Measurements from ENCODE around the gene SORCS2. TPM values are rescaled to one million over a fixed set of nuclear protein-coding genes. Genes with fewer than 3 reads are reported as not detected.
A peak's percentile ranks its signal among the peaks of the same experiment; 100 is the strongest.

The SORCS2 gene
- total RNA-seq, 2 donors from 2014 or later, result not detected

- Mint-ChIP-seq H3K36me3 (ENCODE audit: low read depth) (peaks cover 2% of the 10 kb centered on the region), H3K27me3 (peaks cover 5% of the 10 kb centered on the region), H3K27ac (peak overlapping the region; percentile 87), H3K4me3 (peak overlapping the region; percentile 80), H3K4me1 (peaks cover 32% of the 10 kb centered on the region)
- DNase-seq (peak in 1 of 3 donors; percentile 20), ATAC-seq (peak; percentile 75)
- no peaks in the 10 kb centered on the region for H3K9me3 ChIP-seq (ENCODE audit: control insufficient read depth, low read length, poor library complexity, severe bottlenecking)
Measured at GRCh38 chr4:7649741-7650531, 457.6 kb downstream of the SORCS2 start.

GRCh38 chr4:7650606-7651385 is 458.5 kb downstream of the SORCS2 start:
- Mint-ChIP-seq H3K36me3 (ENCODE audit: low read depth) (peaks cover 4% of the 10 kb centered on the region), H3K27me3 (peaks cover 10% of the 10 kb centered on the region), H3K4me1 (peaks cover 32% of the 10 kb centered on the region), H3K4me3 (peak overlapping the region; percentile 36), H3K27ac (peak overlapping the region; percentile 87)
- no peaks in the 10 kb centered on the region for H3K9me3 ChIP-seq (ENCODE audit: control insufficient read depth, low read length, poor library complexity, severe bottlenecking)
- DNase-seq, result no peak
- no peak for ATAC-seq

- no peak for DNase-seq
- Mint-ChIP-seq H3K4me1 (peaks cover 30% of the 10 kb centered on the region), H3K36me3 (ENCODE audit: low read depth) (peaks cover 4% of the 10 kb centered on the region), H3K27me3 (peaks cover 10% of the 10 kb centered on the region), H3K27ac (no peak overlapping the region), H3K4me3 (no peak overlapping the region)
- ATAC-seq, result no peak
- H3K9me3 ChIP-seq (ENCODE audit: control insufficient read depth, low read length, poor library complexity, severe bottlenecking), result no peaks in the 10 kb centered on the region
Measured at GRCh38 chr4:7651461-7651921, 459.2 kb downstream of the SORCS2 start.

- no peak for DNase-seq
Measured at GRCh38 chr4:7652006-7652405, 459.7 kb downstream of the SORCS2 start.

GRCh38 chr4:7652451-7652881 is 460.1 kb downstream of the SORCS2 start:
- Mint-ChIP-seq H3K27ac (no peak overlapping the region), H3K4me3 (no peak overlapping the region), H3K27me3 (peaks cover 10% of the 10 kb centered on the region), H3K36me3 (ENCODE audit: low read depth) (peaks cover 4% of the 10 kb centered on the region), H3K4me1 (peaks cover 23% of the 10 kb centered on the region)
- ATAC-seq (no peak), DNase-seq (no peak)
- no peaks in the 10 kb centered on the region for H3K9me3 ChIP-seq (ENCODE audit: control insufficient read depth, low read length, poor library complexity, severe bottlenecking)

More at GRCh38 chr4:7652006-7652405, 459.7 kb downstream of the SORCS2 start:
- Mint-ChIP-seq H3K36me3 (ENCODE audit: low read depth) (peaks cover 4% of the 10 kb centered on the region), H3K4me1 (peaks cover 25% of the 10 kb centered on the region), H3K4me3 (no peak overlapping the region), H3K27me3 (peaks cover 10% of the 10 kb centered on the region), H3K27ac (no peak overlapping the region)
- no peak for ATAC-seq
- no peaks in the 10 kb centered on the region for H3K9me3 ChIP-seq (ENCODE audit: control insufficient read depth, low read length, poor library complexity, severe bottlenecking)

GRCh38 chr4:7652906-7653305 is 460.6 kb downstream of the SORCS2 start:
- peaks cover 10% of the 10 kb centered on the region for H3K27me3 Mint-ChIP-seq
- no peak overlapping the region for H3K27ac Mint-ChIP-seq

GRCh38 chr4:7653510-7654369 is 461.4 kb downstream of the SORCS2 start:
- no peak for DNase-seq
- peaks cover 4% of the 10 kb centered on the region for H3K36me3 Mint-ChIP-seq (ENCODE audit: low read depth)
- H3K4me1 Mint-ChIP-seq, result peaks cover 20% of the 10 kb centered on the region
- ATAC-seq, result no peak
- no peak overlapping the region for H3K27ac Mint-ChIP-seq
- H3K4me3 Mint-ChIP-seq, result peak overlapping the region; percentile 25
- no peaks in the 10 kb centered on the region for H3K9me3 ChIP-seq (ENCODE audit: control insufficient read depth, low read length, poor library complexity, severe bottlenecking)
- peaks cover 10% of the 10 kb centered on the region for H3K27me3 Mint-ChIP-seq

More at GRCh38 chr4:7652906-7653305, 460.6 kb downstream of the SORCS2 start:
- Mint-ChIP-seq H3K36me3 (ENCODE audit: low read depth) (peaks cover 4% of the 10 kb centered on the region), H3K4me3 (peak overlapping the region; percentile 25), H3K4me1 (peaks cover 23% of the 10 kb centered on the region)
- no peaks in the 10 kb centered on the region for H3K9me3 ChIP-seq (ENCODE audit: control insufficient read depth, low read length, poor library complexity, severe bottlenecking)
- no peak for DNase-seq
- no peak for ATAC-seq

- DNase-seq (no peak), ATAC-seq (no peak)
- Mint-ChIP-seq H3K27ac (no peak overlapping the region), H3K4me3 (no peak overlapping the region), H3K27me3 (peaks cover 10% of the 10 kb centered on the region), H3K4me1 (peaks cover 11% of the 10 kb centered on the region), H3K36me3 (ENCODE audit: low read depth) (peaks cover 2% of the 10 kb centered on the region)
- H3K9me3 ChIP-seq (ENCODE audit: control insufficient read depth, low read length, poor library complexity, severe bottlenecking), result no peaks in the 10 kb centered on the region
Measured at GRCh38 chr4:7654550-7655445, 462.5 kb downstream of the SORCS2 start.

- Mint-ChIP-seq H3K27me3 (peaks cover 10% of the 10 kb centered on the region), H3K4me3 (no peak overlapping the region), H3K4me1 (peaks cover 6% of the 10 kb centered on the region), H3K36me3 (ENCODE audit: low read depth) (peaks cover 2% of the 10 kb centered on the region), H3K27ac (no peak overlapping the region)
- no peak for DNase-seq
- no peaks in the 10 kb centered on the region for H3K9me3 ChIP-seq (ENCODE audit: control insufficient read depth, low read length, poor library complexity, severe bottlenecking)
- no peak for ATAC-seq
Measured at GRCh38 chr4:7655511-7656243, 463.3 kb downstream of the SORCS2 start.

GRCh38 chr4:7656244-7656800 is 464.0 kb downstream of the SORCS2 start:
- no peaks in the 10 kb centered on the region for H3K9me3 ChIP-seq (ENCODE audit: control insufficient read depth, low read length, poor library complexity, severe bottlenecking)
- Mint-ChIP-seq H3K36me3 (ENCODE audit: low read depth) (peaks cover 2% of the 10 kb centered on the region), H3K27me3 (peaks cover 10% of the 10 kb centered on the region), H3K4me1 (peaks cover 3% of the 10 kb centered on the region), H3K4me3 (no peak overlapping the region), H3K27ac (no peak overlapping the region)
- DNase-seq (no peak), ATAC-seq (no peak)

GRCh38 chr4:7657545-7658297 is 465.4 kb downstream of the SORCS2 start:
- ATAC-seq, result no peak

More at GRCh38 chr4:7657545-7658297, 465.4 kb downstream of the SORCS2 start:
- Mint-ChIP-seq H3K4me3 (no peak overlapping the region), H3K36me3 (ENCODE audit: low read depth) (peaks cover 2% of the 10 kb centered on the region), H3K27me3 (peaks cover 10% of the 10 kb centered on the region), H3K4me1 (peaks cover 1% of the 10 kb centered on the region), H3K27ac (no peak overlapping the region)
- DNase-seq, result no peak
- no peaks in the 10 kb centered on the region for H3K9me3 ChIP-seq (ENCODE audit: control insufficient read depth, low read length, poor library complexity, severe bottlenecking)

Data from T-helper 17 cell (primary cell).